GM12801 (cell line): Measurements from ENCODE around the gene TGFBR1.

Source experiments
- TF ChIP-seq, protein P1 (sequence below): IDR thresholded peaks from one replicate; pipeline ENCODE4 v1.5.1; 2011; ENCODE audit warnings: control low read depth; ENCODE audit not compliant: insufficient read length; ENCODE audit errors: extremely low read depth

Gene TGFBR1

DNA sequence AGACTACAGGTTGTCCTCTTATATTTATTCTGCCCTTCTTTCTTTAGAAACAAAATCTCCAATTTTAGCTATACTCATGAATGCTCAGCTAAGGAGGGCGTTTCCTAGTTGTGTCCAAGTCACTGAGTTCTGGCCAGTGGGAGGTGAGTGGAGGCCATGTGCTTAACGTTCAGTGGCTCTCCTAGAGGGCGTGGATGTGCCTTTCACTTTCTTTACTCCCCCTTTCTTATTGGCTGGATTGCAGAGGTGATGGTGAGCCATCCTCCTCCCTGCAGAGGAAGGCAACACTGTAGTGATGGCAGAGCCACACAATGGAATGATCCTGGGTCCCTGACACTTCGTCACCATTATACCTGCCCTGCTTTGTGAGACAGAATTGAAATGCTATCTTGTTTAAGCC lies 62.2 kb downstream of the TGFBR1 start:
- TF ChIP-seq, protein P1, sequence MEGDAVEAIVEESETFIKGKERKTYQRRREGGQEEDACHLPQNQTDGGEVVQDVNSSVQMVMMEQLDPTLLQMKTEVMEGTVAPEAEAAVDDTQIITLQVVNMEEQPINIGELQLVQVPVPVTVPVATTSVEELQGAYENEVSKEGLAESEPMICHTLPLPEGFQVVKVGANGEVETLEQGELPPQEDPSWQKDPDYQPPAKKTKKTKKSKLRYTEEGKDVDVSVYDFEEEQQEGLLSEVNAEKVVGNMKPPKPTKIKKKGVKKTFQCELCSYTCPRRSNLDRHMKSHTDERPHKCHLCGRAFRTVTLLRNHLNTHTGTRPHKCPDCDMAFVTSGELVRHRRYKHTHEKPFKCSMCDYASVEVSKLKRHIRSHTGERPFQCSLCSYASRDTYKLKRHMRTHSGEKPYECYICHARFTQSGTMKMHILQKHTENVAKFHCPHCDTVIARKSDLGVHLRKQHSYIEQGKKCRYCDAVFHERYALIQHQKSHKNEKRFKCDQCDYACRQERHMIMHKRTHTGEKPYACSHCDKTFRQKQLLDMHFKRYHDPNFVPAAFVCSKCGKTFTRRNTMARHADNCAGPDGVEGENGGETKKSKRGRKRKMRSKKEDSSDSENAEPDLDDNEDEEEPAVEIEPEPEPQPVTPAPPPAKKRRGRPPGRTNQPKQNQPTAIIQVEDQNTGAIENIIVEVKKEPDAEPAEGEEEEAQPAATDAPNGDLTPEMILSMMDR = no peak

DNA sequence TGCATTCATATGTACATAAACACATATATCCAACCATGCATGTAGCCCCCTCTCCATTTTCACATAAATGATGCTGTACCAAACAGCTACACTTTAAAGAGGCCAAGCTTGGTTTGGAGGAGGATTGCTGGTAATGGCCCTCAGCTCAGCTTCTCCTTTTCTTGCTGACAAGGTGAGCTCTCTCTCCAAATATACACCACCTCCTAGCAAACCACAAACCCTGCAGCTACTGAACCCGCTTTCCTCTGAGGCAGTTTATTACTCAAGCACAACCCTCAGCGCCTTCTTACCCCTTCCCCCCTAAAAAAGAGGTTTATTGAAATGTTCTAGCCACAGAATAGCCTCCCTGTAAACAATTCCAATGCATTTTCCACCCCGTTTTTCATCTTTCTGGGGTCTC lies 62.8 kb downstream of the TGFBR1 start:
- TF ChIP-seq, protein P1 = no peak

DNA sequence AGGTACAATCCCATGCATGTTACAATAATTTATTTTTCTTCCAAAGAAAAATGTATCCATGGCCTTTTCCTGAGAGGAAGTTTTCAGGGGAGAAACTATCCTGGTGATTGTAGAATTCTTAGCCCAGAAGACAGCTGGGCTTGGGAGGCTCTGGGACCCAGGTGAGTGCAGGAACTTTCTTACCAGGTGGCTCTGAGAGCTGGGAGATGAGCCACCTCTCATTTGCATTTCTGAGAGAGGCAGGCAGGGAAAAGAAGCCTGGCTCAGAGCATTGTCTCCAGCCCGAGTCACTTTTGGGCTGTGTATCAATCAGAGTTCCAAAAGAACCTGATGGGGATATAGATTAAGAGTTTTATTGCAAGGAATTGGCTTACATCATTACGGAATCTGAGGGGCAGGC lies 64.2 kb downstream of the TGFBR1 start:
- TF ChIP-seq, protein P1 = no peak

DNA sequence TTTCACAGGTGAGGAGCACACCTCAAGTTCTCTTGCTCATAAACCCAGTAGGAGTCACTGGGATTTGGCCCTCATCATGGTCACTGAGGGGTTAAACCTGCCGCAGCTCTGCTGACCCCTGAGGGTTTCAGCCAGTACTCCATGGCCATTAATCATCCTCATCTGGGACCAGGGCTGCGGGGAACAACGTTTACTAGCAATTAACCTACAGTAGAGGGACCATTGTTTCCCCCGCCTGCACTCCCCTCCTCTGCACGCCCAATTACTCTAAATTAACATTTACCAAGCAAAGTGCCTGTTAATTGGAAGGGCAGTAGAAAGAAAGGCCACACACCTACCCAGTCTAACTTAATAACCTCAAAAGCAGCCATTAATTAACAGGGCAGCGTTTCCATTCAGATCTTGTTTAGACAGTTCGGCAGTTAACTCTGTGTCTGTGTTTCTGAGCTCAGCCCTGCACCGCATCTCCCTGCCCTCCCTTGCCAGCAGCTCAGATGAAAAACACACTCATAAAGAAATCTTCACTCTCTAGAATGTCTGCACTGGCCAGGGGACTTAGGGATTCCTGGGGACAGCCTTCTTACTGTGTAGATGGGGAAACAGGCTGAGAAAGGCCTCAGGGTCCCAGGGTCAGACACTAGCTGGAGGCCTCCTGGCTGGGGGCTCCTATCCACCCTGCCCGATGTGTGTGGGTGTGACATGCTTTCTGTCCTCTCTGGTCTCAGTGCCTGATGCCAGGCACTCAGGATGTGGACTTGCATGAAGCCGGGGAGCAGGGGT lies 65.3 kb downstream of the TGFBR1 start:
- TF ChIP-seq, protein P1 = no peak

DNA sequence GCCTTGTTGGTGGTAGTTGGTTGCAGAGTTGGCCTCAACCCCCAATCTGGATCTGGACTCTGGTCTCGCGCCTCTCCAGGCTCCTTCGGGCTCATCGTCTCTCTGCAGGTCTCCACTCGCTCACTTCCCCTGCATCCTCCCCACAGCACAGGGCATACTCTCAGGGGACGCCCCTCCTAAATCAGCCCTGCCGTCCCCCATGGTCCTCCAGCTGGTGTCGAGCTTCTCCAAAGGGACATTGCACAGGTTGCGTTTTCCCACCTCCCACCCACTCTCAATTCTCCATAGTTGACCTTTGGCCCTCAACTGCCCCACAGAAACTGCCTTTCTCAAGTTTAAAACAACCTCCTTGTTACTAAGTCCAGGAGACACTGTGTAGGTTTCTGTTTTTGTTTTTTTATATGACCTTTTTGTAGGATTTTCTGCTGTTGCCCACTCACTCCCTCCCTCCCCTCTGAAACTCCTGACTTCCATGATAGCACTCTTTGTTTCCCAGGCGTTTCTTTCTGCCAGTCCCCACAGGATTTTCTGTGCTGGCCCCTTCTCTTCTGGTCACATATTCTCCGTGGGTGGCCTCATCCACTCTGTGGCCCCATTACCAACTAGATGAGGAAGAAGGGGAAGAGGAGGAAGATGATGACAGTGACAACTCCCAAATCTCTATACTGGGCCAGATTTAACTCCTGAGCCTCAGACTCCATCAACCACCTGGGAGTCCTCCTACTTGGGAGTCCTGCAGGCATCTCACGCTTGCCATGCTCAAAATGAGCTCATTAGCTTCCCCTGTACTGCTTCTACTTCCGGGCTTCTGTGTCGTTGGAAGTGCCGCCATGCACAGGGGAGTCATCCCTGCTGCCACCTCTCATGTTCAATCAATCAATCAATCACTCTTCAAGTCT lies 66.6 kb downstream of the TGFBR1 start:
- TF ChIP-seq, protein P1 = no peak

DNA sequence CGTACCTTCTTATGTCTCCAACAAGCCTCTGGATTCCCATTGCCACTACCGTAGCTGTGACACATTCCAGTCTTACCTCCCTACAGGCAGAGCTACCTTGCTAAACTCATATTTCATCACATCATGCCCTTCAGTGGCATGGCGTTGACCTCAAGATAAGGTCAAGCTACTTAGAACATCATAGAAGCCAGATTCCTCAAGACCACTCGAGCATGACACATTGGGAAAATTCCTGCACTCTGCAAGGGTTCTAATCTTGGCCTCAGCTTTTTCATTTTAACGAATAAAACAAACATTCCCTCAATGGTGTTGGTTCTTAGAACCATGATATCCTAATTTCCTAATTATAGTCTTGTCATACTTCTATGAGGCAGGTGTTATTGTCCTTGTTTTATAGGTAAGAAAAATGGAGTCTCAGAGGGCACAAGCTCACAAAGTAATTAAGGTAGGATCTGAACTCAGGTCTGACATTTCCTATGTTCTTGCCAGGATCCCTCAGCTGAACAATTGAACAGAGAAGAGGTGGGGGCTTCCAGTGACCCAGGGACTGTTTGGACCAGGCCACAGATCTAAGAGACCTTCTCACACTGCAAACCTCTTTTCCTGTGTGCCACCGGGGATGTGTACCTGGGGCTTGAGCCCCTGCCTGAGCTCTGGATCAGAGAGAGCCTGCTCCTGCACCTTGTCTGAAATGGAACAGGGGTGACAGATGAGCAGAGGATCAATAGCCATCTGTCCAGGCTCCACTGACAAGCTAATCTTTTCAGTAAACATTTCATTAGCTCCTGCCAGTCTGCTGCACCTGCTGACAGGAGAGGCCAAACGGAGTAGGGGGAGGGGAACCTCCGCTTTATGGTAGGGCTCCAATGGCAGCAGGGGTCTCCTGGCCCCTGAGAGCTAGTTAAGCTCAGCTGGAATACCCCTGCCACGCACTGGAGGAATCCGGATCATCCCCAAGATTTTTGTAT lies 67.5 kb downstream of the TGFBR1 start:
- TF ChIP-seq, protein P1 = no peak
